OCI-LY1 (cell line): Measurements from ENCODE around the gene MKX.

Experiments used
- H2AFZ ChIP-seq: fragments of 200-600 bp; sonication (generic), shearing (Covaris generic); 2 replicates; pipeline ENCODE4 v1.6.0; 2014; ENCODE audit warnings: antibody characterized with exemption, mild to moderate bottlenecking, low read length
- H3F3A ChIP-seq: fragments of 200-600 bp; sonication (generic), shearing (Covaris generic); 2 replicates; pipeline ENCODE4 v1.6.0; 2014; ENCODE audit warnings: mild to moderate bottlenecking, antibody characterized with exemption, low read length, moderate library complexity; ENCODE audit not compliant: insufficient read depth
- H3K27ac ChIP-seq: fragments of 200-600 bp; sonication (generic); 2 replicates; pipeline ENCODE4 v1.5.1; 2014; ENCODE audit warnings: low read length, mixed run types, mild to moderate bottlenecking, low read depth; ENCODE audit not compliant: poor library complexity, severe bottlenecking
- H3K27me3 ChIP-seq: fragments of 200-600 bp; sonication (generic); 2 replicates; pipeline ENCODE4 v1.6.0; 2014; ENCODE audit warnings: antibody characterized with exemption, mild to moderate bottlenecking, low read length, moderate library complexity; ENCODE audit not compliant: insufficient read depth
- H3K36me3 ChIP-seq: fragments of 200-600 bp; sonication (generic); 2 replicates; pipeline ENCODE4 v1.6.1; 2014; ENCODE audit warnings: mild to moderate bottlenecking, antibody characterized with exemption, low read length, moderate library complexity, mixed read lengths; ENCODE audit not compliant: insufficient read depth
- H3K4me1 ChIP-seq: fragments of 200-600 bp; sonication (generic); 2 replicates; pipeline ENCODE4 v1.5.1; 2014; ENCODE audit warnings: mild to moderate bottlenecking, low read length, moderate library complexity; ENCODE audit not compliant: insufficient read depth, severe bottlenecking
- H3K4me2 ChIP-seq: fragments of 200-600 bp; sonication (generic), shearing (Covaris generic); 2 replicates; pipeline ENCODE4 v1.6.1; 2014; ENCODE audit warnings: low read length
- H3K4me3 ChIP-seq: fragments of 200-600 bp; sonication (generic); 2 replicates; pipeline ENCODE4 v1.5.1; 2014; ENCODE audit warnings: low read length, low read depth, mild to moderate bottlenecking, mixed read lengths; ENCODE audit not compliant: poor library complexity, severe bottlenecking
- H3K79me2 ChIP-seq: fragments of 200-600 bp; shearing (Covaris generic); 2 replicates; pipeline ENCODE4 v1.6.1; 2016; ENCODE audit warnings: mixed run types, low read length, mixed read lengths; ENCODE audit not compliant: insufficient read depth
- H3K9ac ChIP-seq: fragments of 200-600 bp; sonication (generic), shearing (Covaris generic); 2 replicates; pipeline ENCODE4 v1.6.1; 2014; ENCODE audit warnings: mild to moderate bottlenecking, low read length, mixed read lengths
- H3K9me2 ChIP-seq: fragments of 200-600 bp; sonication (generic), shearing (Covaris generic); 2 replicates; pipeline ENCODE4 v1.6.1; 2014; ENCODE audit warnings: low read depth, mild to moderate bottlenecking, low read length, mixed read lengths
- H3K9me3 ChIP-seq: fragments of 200-600 bp; shearing (Covaris generic); 2 replicates; pipeline ENCODE4 v1.6.1; 2014; ENCODE audit warnings: low read length, mixed read lengths
- H4K20me1 ChIP-seq: fragments of 200-600 bp; sonication (generic), shearing (Covaris generic); 2 replicates; pipeline ENCODE4 v1.6.0; 2016; ENCODE audit warnings: mild to moderate bottlenecking, low read length; ENCODE audit not compliant: insufficient read depth
- CTCF ChIP-seq: fragments of 200-600 bp; sonication (generic), shearing (Covaris generic); IDR thresholded peaks from 2 replicates; pipeline ENCODE4 v1.5.1; 2017; ENCODE audit warnings: mild to moderate bottlenecking, antibody characterized with exemption, low read length, moderate library complexity, mixed read lengths
- EZH2 ChIP-seq: fragments of 200-600 bp; sonication (generic), shearing (Covaris generic); IDR thresholded peaks from 2 replicates; pipeline ENCODE4 v1.8.0; 2017; ENCODE audit warnings: borderline replicate concordance, mixed run types, mild to moderate bottlenecking, antibody characterized with exemption, low read length, moderate library complexity, mixed read lengths

The MKX gene

GRCh38 chr10:27715505-27715904 is 30.1 kb downstream of the MKX start:
- Histone ChIP-seq H3F3A (no peaks in the 10 kb centered on the region), H3K27me3 (no peaks in the 10 kb centered on the region), H2AFZ (no peak overlapping the region), H3K36me3 (no peaks in the 10 kb centered on the region), H3K4me2 (no peak overlapping the region), H4K20me1 (no peaks in the 10 kb centered on the region), H3K4me1 (no peaks in the 10 kb centered on the region), H3K27ac (no peak overlapping the region), H3K9ac (no peak overlapping the region), H3K79me2 (no peaks in the 10 kb centered on the region), H3K4me3 (no peak overlapping the region), H3K9me2 (no peaks in the 10 kb centered on the region), H3K9me3 (no peaks in the 10 kb centered on the region)
- TF ChIP-seq EZH2 (no peak), CTCF (no peak)

GRCh38 chr10:27714349-27714748 is 31.3 kb downstream of the MKX start:
- Histone ChIP-seq H3F3A (no peaks in the 10 kb centered on the region), H3K4me3 (no peak overlapping the region), H3K36me3 (no peaks in the 10 kb centered on the region), H3K4me2 (no peak overlapping the region), H3K9me3 (no peaks in the 10 kb centered on the region), H3K4me1 (no peaks in the 10 kb centered on the region), H3K27ac (no peak overlapping the region), H3K79me2 (no peaks in the 10 kb centered on the region), H3K9ac (no peak overlapping the region), H2AFZ (no peak overlapping the region), H4K20me1 (no peaks in the 10 kb centered on the region), H3K27me3 (no peaks in the 10 kb centered on the region), H3K9me2 (no peaks in the 10 kb centered on the region)
- TF ChIP-seq EZH2, result no peak
- no peak for TF ChIP-seq CTCF

- no peak overlapping the region for H3K27ac ChIP-seq
Measured at GRCh38 chr10:27713941-27714340, 31.7 kb downstream of the MKX start.

More at GRCh38 chr10:27713941-27714340, 31.7 kb downstream of the MKX start:
- Histone ChIP-seq H3K4me1 (no peaks in the 10 kb centered on the region), H3K4me3 (no peak overlapping the region), H3K36me3 (no peaks in the 10 kb centered on the region), H3K9me2 (no peaks in the 10 kb centered on the region), H3F3A (no peaks in the 10 kb centered on the region), H4K20me1 (no peaks in the 10 kb centered on the region), H3K9me3 (no peaks in the 10 kb centered on the region), H2AFZ (no peak overlapping the region), H3K27me3 (no peaks in the 10 kb centered on the region), H3K79me2 (no peaks in the 10 kb centered on the region), H3K4me2 (no peak overlapping the region), H3K9ac (no peak overlapping the region)
- TF ChIP-seq EZH2, result no peak
- no peak for TF ChIP-seq CTCF
